ENCODE results near the gene ZFR2. TPM values are rescaled to one million over a fixed set of nuclear protein-coding genes. Genes with fewer than 3 reads are reported as not detected.

The ZFR2 gene
- total and polyA plus RNA-seq, 10 of the 15 experiments (the other 5 are each of a cell fraction or from before 2014, with no cell fraction given): 0.18 TPM; not detected in 9

GRCh38 chr19:3813473-3814392 is 55.1 kb downstream of the ZFR2 start:
- Histone ChIP-seq H3K4me2 (ENCODE audit: control insufficient read depth, insufficient read depth) (no peak overlapping the region), H2AFZ (ENCODE audit: control insufficient read depth, low read depth, low read length) (no peak overlapping the region), H3K79me2 (ENCODE audit: control insufficient read depth, insufficient read depth, low read length) (no peaks in the 10 kb centered on the region), H3K36me3 (ENCODE audit: control insufficient read depth in 2 of 2, insufficient read depth in 2 of 2, low read length in 1 of 2) (no peaks in the 10 kb centered on the region), H4K20me1 (ENCODE audit: control insufficient read depth, insufficient read depth) (no peaks in the 10 kb centered on the region), H3K9ac (ENCODE audit: control insufficient read depth, insufficient read depth, low read length) (no peak overlapping the region), H3K9me3 (replicated peaks; ENCODE audit: control insufficient read depth, insufficient read depth, low read length) (no peaks in the 10 kb centered on the region; the same call in 2 of the 3 replicates), H3K4me1 (ENCODE audit: control insufficient read depth, insufficient read depth, low read length) (peaks cover 14% of the 10 kb centered on the region), H3K4me3 (no peak overlapping the region), H3K27ac (ENCODE audit: control insufficient read depth, insufficient read depth) (no peak overlapping the region), H3K27me3 (replicated peaks in 1 of 2; ENCODE audit: control insufficient read depth in 2 of 2, insufficient read depth in 2 of 2, low read length in 1 of 2) (no peaks in the 10 kb centered on the region)
- in situ Hi-C loops (cut with MboI): no loop called here
- FAIRE-seq: no peak
- ChIA-PET POLR2A (no interaction called here), CTCF (no interaction called here), RAD21 (ENCODE audit: unreplicated experiment) (no interaction called here), SMC1A (ENCODE audit: uncharacterized antibody, unreplicated experiment) (interaction anchor here (0.6 to 0.9 kb wide), 2 partner anchors 51 to 868 kb away, joined by 3 read pairs; partner anchors contain the start of gene MRPL54)
- no peak for TF ChIP-seq JUND (IDR thresholded peaks at IDR 0.05; ENCODE audit: low read depth, low read length)
- no peak for TF ChIP-seq WRNIP1 (IDR thresholded peaks at IDR 0.05; ENCODE audit: borderline replicate concordance, low read depth, low read length)
- TF ChIP-seq STAT1 (conservative IDR thresholded peaks at IDR 0.05): no peak
- no peak for TF ChIP-seq IRF3 (IDR thresholded peaks at IDR 0.05)
- no peak for TF ChIP-seq EP300 (IDR thresholded peaks at IDR 0.05; ENCODE audit: borderline replicate concordance in 1 of 2, control insufficient read depth in 1 of 2, low read depth in 2 of 2, low read length in 2 of 2)
- no peak for TF ChIP-seq RAD21 (IDR thresholded peaks at IDR 0.05; ENCODE audit: insufficient read depth, low read depth, low read length)
- TF ChIP-seq SREBF2 (IDR thresholded peaks at IDR 0.05; ENCODE audit: low read length): no peak
- TF ChIP-seq POLR2AphosphoS2 (IDR thresholded peaks at IDR 0.05; ENCODE audit: low read depth, low read length): no peak
- no peak for TF ChIP-seq RBBP5 (conservative IDR thresholded peaks at IDR 0.05)
- no peak for TF ChIP-seq MYB (IDR thresholded peaks at IDR 0.05; ENCODE audit: borderline replicate concordance, low read depth, low read length)
- no peak for TF ChIP-seq E2F4 (IDR thresholded peaks at IDR 0.05; ENCODE audit: low read depth, low read length)
- no peak for TF ChIP-seq HDAC2 (IDR thresholded peaks at IDR 0.05)
- no peak for TF ChIP-seq JUNB (IDR thresholded peaks at IDR 0.05)
- TF ChIP-seq USF2 (IDR thresholded peaks at IDR 0.05; ENCODE audit: borderline replicate concordance, low read depth, low read length): no peak
- TF ChIP-seq BCLAF1 (IDR thresholded peaks at IDR 0.05): no peak
- WGBS (ENCODE audit: insufficient coverage, insufficient replicate concordance, low lambda C conversion rate, missing lambda C conversion rate): 65% methylated on average over 22 of the region's 22 CpGs
- intact Hi-C loops (cut with micrococcal nuclease; ENCODE audit: unreplicated experiment): no loop called here
- ATAC-seq: no peak
- no TSS peak for BruUV-seq (replicated peaks)
- no peak for DNase-seq (ENCODE audit: low read depth, low spot score)
